GM19025 (cell line): ENCODE measurements around the gene SLC25A23.
"Not testable (repeated sequence)": the region's sequence is repeated elsewhere in the genome, so short reads cannot be mapped to it uniquely, and the experiment has no call there.

Experiments used
- ATAC-seq: cut with Tn5 transposase; IDR thresholded peaks from one replicate; pipeline ENCODE4 v1.9.1; 2021; ENCODE audit warnings: mild to moderate bottlenecking, low read depth, moderate library complexity; ENCODE audit not compliant: unreplicated experiment

The SLC25A23 gene

GRCh38 chr19:6459262-6460098, at the start of gene SLC25A23:
Gene SLC25A23, minus strand, starts transcription at chr19:6459792. Its CDS starts 164 bp downstream, at chr19:6459628.
- no peak for ATAC-seq

- not testable (repeated sequence) for ATAC-seq
Observed at GRCh38 chr19:6508028-6508771, 48.6 kb upstream of the SLC25A23 start.

- no peak for ATAC-seq
Observed at GRCh38 chr19:6503407-6504201, 44.0 kb upstream of the SLC25A23 start.

- ATAC-seq: no peak
Observed at GRCh38 chr19:6501740-6502648, 42.4 kb upstream of the SLC25A23 start, which contains the start of gene TUBB4A. Gene TUBB4A, minus strand, starts transcription at chr19:6502309. Its CDS starts 97 bp downstream, at chr19:6502212.

GRCh38 chr19:6500837-6501739, 41.5 kb upstream of the SLC25A23 start:
- no peak for ATAC-seq

GRCh38 chr19:6499052-6499790, 39.6 kb upstream of the SLC25A23 start:
- no peak for ATAC-seq

GRCh38 chr19:6498294-6499036, 38.9 kb upstream of the SLC25A23 start:
- no peak for ATAC-seq

- no peak for ATAC-seq
Observed at GRCh38 chr19:6495947-6496346, 36.4 kb upstream of the SLC25A23 start.

- ATAC-seq: no peak
Observed at GRCh38 chr19:6494438-6495036, 34.9 kb upstream of the SLC25A23 start.

- no peak for ATAC-seq
Observed at GRCh38 chr19:6491802-6492592, 32.4 kb upstream of the SLC25A23 start.

GRCh38 chr19:6490134-6490533, 30.5 kb upstream of the SLC25A23 start:
- ATAC-seq: no peak

- no peak for ATAC-seq
Observed at GRCh38 chr19:6489278-6490061, 29.9 kb upstream of the SLC25A23 start.

- no peak for ATAC-seq
Observed at GRCh38 chr19:6484831-6485230, 25.2 kb upstream of the SLC25A23 start.

- ATAC-seq: no peak
Observed at GRCh38 chr19:6484230-6484629, 24.6 kb upstream of the SLC25A23 start.

- no peak for ATAC-seq
Observed at GRCh38 chr19:6483235-6483634, 23.6 kb upstream of the SLC25A23 start.

- no peak for ATAC-seq
Observed at GRCh38 chr19:6482343-6482686, 22.7 kb upstream of the SLC25A23 start.
